Measurements from ENCODE around the gene TMEM184C. TPM values are rescaled to one million over a fixed set of nuclear protein-coding genes. Genes with fewer than 3 reads are reported as not detected.

TMEM184C gene
- total RNA-seq, 4 donors from 2014 or later = 17.5 to 24.7 (median 21.3) TPM

GRCh38 chr4:147678106-147678505 lies 60.9 kb downstream of the TMEM184C start:
- Histone ChIP-seq H3K4me3 (no peak overlapping the region), H3K9me3 (no peaks in the 10 kb centered on the region), H3K36me3 (peaks cover 0 to 17% of the 10 kb centered on the region in 2 donors), H3K27me3 (no peaks in the 10 kb centered on the region), H3K4me1 (peaks cover 0 to 25% (median 6%) of the 10 kb centered on the region in 3 donors), H3K27ac (no peak overlapping the region)
- no peak for ATAC-seq
- TF ChIP-seq EP300 (IDR thresholded peaks at IDR 0.05) (no peak), CTCF (IDR thresholded peaks at IDR 0.05) (no peak), POLR2AphosphoS5 (IDR thresholded peaks at IDR 0.05) (no peak), POLR2A (IDR thresholded peaks at IDR 0.05) (no peak)
- WGBS, 2 donors (ENCODE audit: low coverage in 1 of 2) = 64 to 65% methylated on average over 5 of the region's 5 CpGs

GRCh38 chr4:147678796-147679549 lies 61.8 kb downstream of the TMEM184C start:
- Histone ChIP-seq H3K9me3 (no peaks in the 10 kb centered on the region), H3K4me3 (no peak overlapping the region), H3K4me1 (peaks cover 0 to 29% (median 6%) of the 10 kb centered on the region in 3 donors), H3K27ac (no peak overlapping the region), H3K36me3 (peaks cover 0 to 17% of the 10 kb centered on the region in 2 donors), H3K27me3 (no peaks in the 10 kb centered on the region)
- WGBS, 2 donors (ENCODE audit: low coverage in 1 of 2) = 60 to 89% methylated on average over 2 to 8 of the region's 12 CpGs
- TF ChIP-seq POLR2AphosphoS5 (IDR thresholded peaks at IDR 0.05) (no peak), POLR2A (IDR thresholded peaks at IDR 0.05) (no peak), EP300 (IDR thresholded peaks at IDR 0.05) (no peak), CTCF (IDR thresholded peaks at IDR 0.05) (no peak)
- ATAC-seq = no peak

- Histone ChIP-seq H3K27me3 (no peaks in the 10 kb centered on the region), H3K4me3 (peak overlapping the region; percentile 69 to 89), H3K4me1 (peaks cover 0 to 36% (median 10%) of the 10 kb centered on the region in 3 donors), H3K27ac (peak overlapping the region in 2 of 4 donors; percentile 90 to 93), H3K36me3 (peaks cover 0 to 17% of the 10 kb centered on the region in 2 donors), H3K9me3 (no peaks in the 10 kb centered on the region)
- WGBS, 2 donors (ENCODE audit: low coverage in 1 of 2) = 51 to 57% methylated on average over 2 to 3 of the region's 3 CpGs
- no peak for TF ChIP-seq POLR2A (IDR thresholded peaks at IDR 0.05)
- no peak for TF ChIP-seq POLR2AphosphoS5 (IDR thresholded peaks at IDR 0.05)
- no peak for TF ChIP-seq EP300 (IDR thresholded peaks at IDR 0.05)
- no peak for TF ChIP-seq CTCF (IDR thresholded peaks at IDR 0.05)
- ATAC-seq = no peak
Measured at GRCh38 chr4:147682755-147683154, 65.6 kb downstream of the TMEM184C start.

- WGBS, 2 donors (ENCODE audit: low coverage in 1 of 2) = 0 to 1% methylated on average over 7 to 10 of the region's 10 CpGs
- ATAC-seq = peak; percentile 40
- no peaks in the 10 kb centered on the region for H3K9me3 ChIP-seq
Measured at GRCh38 chr4:147683188-147683591, 66.0 kb downstream of the TMEM184C start.

GRCh38 chr4:147683717-147684700 lies 66.8 kb downstream of the TMEM184C start, which contains the start of gene PRMT9:
Gene PRMT9, minus strand, starts transcription at chr4:147684163. Its CDS starts 176 bp downstream, at chr4:147683987.
- H3K27me3 ChIP-seq = no peaks in the 10 kb centered on the region
- TF ChIP-seq POLR2A (IDR thresholded peaks at IDR 0.05) = peak; percentile 82 to 87
- TF ChIP-seq CTCF (IDR thresholded peaks at IDR 0.05) = no peak
- TF ChIP-seq POLR2AphosphoS5 (IDR thresholded peaks at IDR 0.05) = peak; percentile 97
- peak; percentile 89 for TF ChIP-seq EP300 (IDR thresholded peaks at IDR 0.05)
- whole genome bisulfite sequencing, 2 donors (ENCODE audit: low coverage in 1 of 2) = 0% methylated on average over 3 to 18 of the region's 69 CpGs

More at GRCh38 chr4:147683188-147683591, 66.0 kb downstream of the TMEM184C start:
- Histone ChIP-seq H3K4me3 (peak overlapping the region; percentile 69 to 89), H3K27ac (peak overlapping the region; percentile 84 to 93 (median 88)), H3K4me1 (peaks cover 0 to 36% (median 10%) of the 10 kb centered on the region in 3 donors), H3K27me3 (no peaks in the 10 kb centered on the region), H3K36me3 (peaks cover 0 to 17% of the 10 kb centered on the region in 2 donors)
- peak; percentile 49 for TF ChIP-seq POLR2AphosphoS5 (IDR thresholded peaks at IDR 0.05)
- no peak for TF ChIP-seq EP300 (IDR thresholded peaks at IDR 0.05)

More at GRCh38 chr4:147683717-147684700, 66.8 kb downstream of the TMEM184C start, which contains the start of gene PRMT9:
- Histone ChIP-seq H3K36me3 (peaks cover 0 to 10% of the 10 kb centered on the region in 2 donors), H3K27ac (peak within 1 kb of the TSS; percentile 84 to 93 (median 88)), H3K4me3 (peak within 1 kb of the TSS; percentile 69 to 89), H3K9me3 (no peaks in the 10 kb centered on the region), H3K4me1 (peaks cover 0 to 36% (median 10%) of the 10 kb centered on the region in 3 donors)
- ATAC-seq = peak; percentile 100
